AG08395 (cell line): ENCODE results near the gene NVL.

Experiments used
- DNase-seq: peaks from one replicate; pipeline ENCODE4 v3.0.0; 2012; ENCODE audit warnings: mixed read lengths, low spot score

NVL gene

GRCh38 chr1:224276771-224277487 is 53.0 kb downstream of the NVL start:
- no peak for DNase-seq

DNA sequence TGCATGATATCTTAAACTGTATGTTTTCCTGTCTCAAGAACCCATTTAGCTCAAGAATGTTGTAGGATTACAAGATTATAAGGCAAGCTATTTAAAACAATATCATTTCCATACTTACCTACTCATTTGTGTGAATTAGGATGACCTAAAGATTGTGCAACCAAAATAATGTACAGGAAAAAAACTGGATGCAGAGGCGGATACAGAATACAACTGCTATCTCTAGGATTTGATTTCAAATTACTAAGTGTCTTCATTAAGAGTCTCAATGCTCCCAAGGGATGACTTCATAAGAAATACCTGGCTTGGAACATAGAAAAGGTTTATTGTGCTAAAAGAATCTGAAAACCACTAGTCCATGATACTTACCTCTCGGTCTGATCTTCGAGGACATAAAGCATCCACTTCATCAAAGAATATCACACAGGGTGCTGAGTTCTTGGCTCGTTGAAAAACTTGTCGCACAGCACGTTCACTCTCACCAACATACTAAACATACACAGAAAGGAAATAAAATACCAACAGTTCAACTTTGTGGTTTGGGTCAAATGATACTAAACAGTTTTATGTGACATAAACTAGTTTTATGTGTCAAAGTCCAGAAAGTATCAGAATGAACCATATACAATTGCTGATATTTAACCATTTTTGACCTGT is 54.9 kb downstream of the NVL start:
- no peak for DNase-seq

- peak; percentile 7 for DNase-seq
Observed at GRCh38 chr1:224273641-224274040, 56.3 kb downstream of the NVL start.

DNA sequence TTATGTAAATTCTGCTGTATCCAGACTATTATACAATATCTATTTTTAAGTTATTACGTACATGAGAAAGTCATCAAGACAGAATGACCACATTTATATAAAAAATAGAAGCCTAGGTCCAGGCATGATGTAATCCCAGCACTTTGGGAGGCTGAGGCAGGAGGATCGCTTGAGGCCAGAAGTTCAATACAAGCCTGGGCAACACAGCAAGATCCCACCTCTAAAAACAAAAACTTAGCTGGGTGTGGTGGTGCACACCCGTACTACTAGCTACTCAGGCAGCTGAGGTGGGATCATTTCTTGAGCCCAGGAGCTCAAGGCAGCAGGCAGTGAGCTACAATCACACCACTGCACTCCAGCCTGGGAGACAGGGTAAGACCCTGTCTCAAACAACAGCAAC is 58.9 kb downstream of the NVL start:
- DNase-seq, result no peak

- no peak for DNase-seq
Observed at GRCh38 chr1:224267925-224268324, 62.0 kb downstream of the NVL start.

- no peak for DNase-seq
Observed at GRCh38 chr1:224266915-224267856, 62.8 kb downstream of the NVL start.

DNA sequence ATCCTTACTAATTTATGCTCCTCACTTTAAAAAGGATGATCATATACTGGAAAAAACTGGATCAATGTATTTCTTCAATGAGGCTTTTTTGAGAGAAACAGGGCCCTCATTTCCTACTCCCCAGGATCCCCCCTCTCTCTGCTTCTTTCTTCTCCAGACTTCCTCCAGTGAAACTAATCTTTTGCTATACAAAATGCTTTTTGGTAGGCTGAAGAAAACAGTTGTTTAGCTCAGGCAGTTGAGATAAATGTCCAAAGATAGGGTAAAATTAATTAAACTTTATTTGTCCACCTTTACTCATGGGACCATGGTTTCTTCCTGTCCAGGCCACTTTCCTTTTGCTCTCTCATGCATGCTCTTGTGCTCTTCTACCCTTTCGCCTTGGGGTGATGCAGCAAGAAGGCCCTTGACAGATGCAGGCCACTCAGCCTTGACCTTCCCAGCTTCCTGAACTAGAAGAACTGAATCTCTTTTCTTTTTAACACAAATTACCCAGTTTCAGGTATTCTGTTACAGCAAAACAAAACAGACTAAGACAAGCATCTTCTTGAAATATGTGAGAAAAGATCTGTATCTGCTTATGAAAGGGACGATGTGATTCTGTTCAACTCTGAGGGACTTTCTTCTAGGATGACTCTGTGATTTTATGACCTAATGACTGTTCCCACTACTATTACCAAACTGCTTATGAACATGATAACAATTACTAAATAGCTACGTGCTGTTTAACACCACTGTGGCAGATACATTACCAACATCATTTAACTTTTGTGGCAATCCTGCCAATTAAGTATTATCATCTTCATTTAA is 63.7 kb downstream of the NVL start:
- DNase-seq, result no peak

- DNase-seq, result no peak
Observed at GRCh38 chr1:224264321-224264720, 65.7 kb downstream of the NVL start.

GRCh38 chr1:224262373-224263054 is 67.5 kb downstream of the NVL start:
- no peak for DNase-seq

- DNase-seq, result no peak
Observed at GRCh38 chr1:224259986-224260385, 70.0 kb downstream of the NVL start.

DNA sequence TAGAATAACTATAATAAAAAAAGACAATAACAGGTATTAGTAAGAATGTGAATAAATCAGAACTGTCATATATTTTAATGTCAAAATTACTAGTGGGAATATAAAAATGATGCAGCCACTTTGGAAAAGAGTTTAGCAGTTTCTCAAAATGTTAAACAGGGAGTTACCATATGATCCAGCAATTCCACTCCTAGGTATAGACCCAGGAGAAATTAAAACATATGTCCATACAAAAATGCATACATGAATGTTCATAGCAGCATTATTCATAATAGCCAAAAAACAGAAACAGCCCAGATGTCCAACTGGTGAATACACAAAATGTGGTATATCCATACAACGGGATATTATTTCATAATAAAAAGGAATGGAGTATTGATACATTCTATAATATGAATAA is 71.6 kb downstream of the NVL start:
- no peak for DNase-seq

- no peak for DNase-seq
Observed at GRCh38 chr1:224256640-224257039, 73.3 kb downstream of the NVL start.

DNA sequence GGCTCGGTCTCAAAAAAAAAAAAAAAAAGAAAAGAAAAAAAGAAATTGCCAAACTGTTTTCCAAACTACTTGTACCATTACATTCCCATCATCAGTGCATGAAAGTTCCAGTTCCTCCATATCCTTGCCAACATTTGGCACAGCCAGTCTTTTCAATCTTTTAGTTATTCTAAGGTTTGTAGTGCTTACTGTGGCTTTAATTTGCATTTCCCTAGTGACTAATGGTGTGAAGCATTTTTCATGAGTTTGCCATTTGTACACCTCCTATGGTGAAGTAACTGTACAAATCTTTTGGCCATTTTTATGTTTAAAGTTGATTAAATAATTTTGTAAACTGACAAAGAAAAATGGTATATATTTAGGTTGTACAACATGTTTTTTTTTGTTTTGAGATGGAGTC is 76.3 kb downstream of the NVL start:
- DNase-seq, result no peak

- no peak for DNase-seq
Observed at GRCh38 chr1:224252479-224252878, 77.5 kb downstream of the NVL start.

- DNase-seq, result no peak
Observed at GRCh38 chr1:224251741-224252146, 78.2 kb downstream of the NVL start.

DNA sequence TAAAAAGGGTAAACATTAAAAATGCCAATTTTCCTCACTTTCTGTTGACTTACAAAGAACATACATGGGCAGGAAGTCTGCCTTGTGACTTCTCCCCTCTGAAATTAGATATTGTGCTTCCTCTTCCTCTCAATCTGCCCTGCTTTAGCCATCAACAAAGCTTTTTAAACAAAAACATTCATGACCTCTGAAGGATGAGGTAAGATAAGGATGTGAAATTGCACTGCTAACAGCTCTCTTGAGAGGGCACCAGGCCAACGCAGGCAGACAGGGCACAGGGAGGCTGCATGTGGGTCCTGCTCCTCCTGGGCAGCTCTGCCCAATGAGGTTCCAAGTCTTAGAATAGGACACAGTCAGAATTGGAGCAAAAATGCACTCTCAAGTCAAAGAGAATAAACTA is 84.8 kb downstream of the NVL start:
- no peak for DNase-seq

GRCh38 chr1:224238756-224239155 is 91.2 kb downstream of the NVL start:
- DNase-seq, result no peak

DNA sequence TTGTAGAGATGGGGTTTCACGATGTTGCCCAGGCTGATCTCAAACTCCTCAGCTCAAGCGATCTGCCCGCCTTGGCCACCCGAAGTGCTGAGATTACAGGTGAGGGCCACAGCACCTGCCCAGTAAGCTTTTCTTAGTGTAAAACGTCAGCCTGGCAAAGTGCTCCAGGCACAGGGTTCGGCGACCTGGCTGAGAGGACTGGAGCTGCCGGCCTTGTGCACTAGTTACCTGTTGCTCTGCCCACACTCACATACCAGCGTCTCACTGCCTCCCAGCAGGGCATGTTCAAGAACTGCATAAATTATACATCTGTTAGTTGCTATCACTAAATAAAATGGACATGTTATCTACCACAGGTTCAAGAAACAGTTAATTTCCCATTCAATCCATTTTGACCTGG is 91.8 kb downstream of the NVL start:
- no peak for DNase-seq

GRCh38 chr1:224237119-224237881 is 92.7 kb downstream of the NVL start:
- no peak for DNase-seq

DNA sequence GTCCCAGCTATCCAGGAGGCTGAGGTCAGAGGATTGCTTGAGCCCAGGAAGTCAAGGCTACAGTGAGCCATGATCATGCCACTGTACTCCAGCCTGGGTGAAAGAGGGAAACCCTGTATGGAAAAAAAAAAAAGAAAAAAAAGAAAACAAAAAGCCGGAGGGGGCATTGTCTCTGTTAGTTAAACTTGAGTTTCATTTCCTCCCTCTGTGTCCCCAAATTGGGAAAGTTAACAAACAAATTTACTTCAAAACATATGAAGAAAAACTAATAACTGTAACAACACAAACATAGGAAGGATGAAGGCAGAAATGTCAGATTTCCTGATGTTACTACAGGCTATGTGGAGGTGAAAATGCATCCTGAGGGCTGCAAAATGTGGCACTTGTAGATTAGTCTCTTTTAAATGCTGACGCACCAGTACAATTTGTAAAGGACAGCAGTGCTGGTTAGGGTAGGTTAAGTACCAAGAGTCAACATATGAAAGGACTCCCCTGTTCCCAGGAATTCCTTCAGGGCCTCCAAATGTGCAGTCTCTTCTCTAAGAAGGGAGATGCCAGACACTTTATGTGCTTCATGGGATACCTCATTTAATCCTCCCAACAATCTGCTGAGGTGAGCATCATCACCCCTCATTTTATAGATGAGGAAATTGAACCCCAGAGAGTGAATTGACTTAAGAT is 94.0 kb downstream of the NVL start:
- DNase-seq, result no peak
